Neural cell (in vitro differentiated cells): ENCODE data around the gene PSG6. TPM values are rescaled to one million over a fixed set of nuclear protein-coding genes. Genes with fewer than 3 reads are reported as not detected.
"Not testable (repeated sequence)": the region's sequence is repeated elsewhere in the genome, so short reads cannot be mapped to it uniquely, and the experiment has no call there.

Source experiments
- H2AFZ ChIP-seq: fragments of 200-600, 300-800 bp; sonication (generic), shearing (Covaris generic); 2 replicates; pipeline ENCODE4 v1.6.0; 2014; ENCODE audit warnings: low read depth, mild to moderate bottlenecking, antibody characterized with exemption, low read length, moderate library complexity
- H3F3A ChIP-seq: fragments of 200-600 bp; shearing (Covaris generic); 2 replicates; pipeline ENCODE4 v1.6.1; 2016; ENCODE audit warnings: mild to moderate bottlenecking, moderate library complexity, mixed read lengths, antibody characterized with exemption, low read length; ENCODE audit not compliant: insufficient read depth, poor library complexity, severe bottlenecking
- H3K27ac ChIP-seq: fragments of 200-600, 300-800 bp; sonication (generic), shearing (Covaris generic); 2 replicates; pipeline ENCODE4 v1.5.1; 2014; ENCODE audit warnings: mild to moderate bottlenecking, low read length, moderate library complexity
- H3K27me3 ChIP-seq: fragments of 300-800, 200-600 bp; sonication (generic), shearing (Covaris generic); 2 replicates; pipeline ENCODE4 v1.6.0; 2014; ENCODE audit warnings: mild to moderate bottlenecking, low read depth, low read length, moderate library complexity; ENCODE audit not compliant: insufficient read depth
- H3K36me3 ChIP-seq: fragments of 300-800, 200-600 bp; sonication (generic), shearing (Covaris generic); 2 replicates; pipeline ENCODE4 v1.5.1; 2014; ENCODE audit warnings: mild to moderate bottlenecking, antibody characterized with exemption, low read length, moderate library complexity; ENCODE audit not compliant: insufficient read depth
- H3K4me2 ChIP-seq: fragments of 300-800, 200-600 bp; sonication (generic), shearing (Covaris generic); 2 replicates; pipeline ENCODE4 v1.6.0; 2014; ENCODE audit warnings: mild to moderate bottlenecking, low read length
- H3K4me3 ChIP-seq: fragments of 300-800, 200-600 bp; sonication (generic), shearing (Covaris generic); 2 replicates; pipeline ENCODE4 v1.5.1; 2014; ENCODE audit warnings: mild to moderate bottlenecking, low read length, moderate library complexity
- H3K79me2 ChIP-seq: fragments of 200-600 bp; shearing (Covaris generic); replicated peaks from 2 replicates; pipeline ENCODE4 v1.6.0; 2014; ENCODE audit warnings: mild to moderate bottlenecking, low read length, moderate library complexity; ENCODE audit not compliant: insufficient read depth
- H3K9ac ChIP-seq: fragments of 300-800, 200-600 bp; sonication (generic), shearing (Covaris generic); 2 replicates; pipeline ENCODE4 v1.6.1; 2016; ENCODE audit warnings: mild to moderate bottlenecking, low read length, mixed read lengths
- H3K9me2 ChIP-seq: fragments of 200-600 bp; shearing (Covaris generic); 2 replicates; pipeline ENCODE4 v1.6.1; 2016; ENCODE audit warnings: mild to moderate bottlenecking, low read length, mixed read lengths; ENCODE audit not compliant: insufficient read depth
- H3K9me3 ChIP-seq: fragments of 200-600, 300-800 bp; sonication (generic), shearing (Covaris generic); 2 replicates; pipeline ENCODE4 v1.6.1; 2016; ENCODE audit warnings: mild to moderate bottlenecking, mixed run types, low read length, moderate library complexity, mixed read lengths
- H4K20me1 ChIP-seq: fragments of 200-600 bp; shearing (Covaris generic); 2 replicates; pipeline ENCODE4 v1.6.1; 2016; ENCODE audit warnings: mild to moderate bottlenecking, mixed run types; ENCODE audit not compliant: insufficient read depth
- EP300 ChIP-seq: fragments of 450-650 bp; conservative IDR thresholded peaks from 2 replicates; pipeline ENCODE4 v1.6.1; 2014; ENCODE audit warnings: antibody characterized with exemption, mild to moderate bottlenecking, moderate library complexity; ENCODE audit not compliant: poor library complexity, severe bottlenecking
- EZH2 ChIP-seq: fragments of 200-600, 300-800 bp; shearing (Covaris generic), sonication (generic); IDR thresholded peaks from 2 replicates; pipeline ENCODE4 v1.6.1; 2014; ENCODE audit warnings: antibody characterized with exemption, low read length, borderline replicate concordance, mild to moderate bottlenecking; ENCODE audit not compliant: insufficient read depth, poor library complexity, severe bottlenecking
- MXI1 ChIP-seq: fragments of 450-650 bp; conservative IDR thresholded peaks from 2 replicates; pipeline ENCODE4 v1.6.1; 2014; ENCODE audit warnings: antibody characterized with exemption, mild to moderate bottlenecking; ENCODE audit not compliant: poor library complexity, severe bottlenecking
- POLR2AphosphoS5 ChIP-seq: IDR thresholded peaks from 2 replicates; pipeline ENCODE4 v1.6.1; 2012
- RAD21 ChIP-seq: fragments of 450-650 bp; conservative IDR thresholded peaks from 2 replicates; pipeline ENCODE4 v1.6.1; 2014; ENCODE audit warnings: antibody characterized with exemption, mild to moderate bottlenecking, moderate library complexity
- SMC3 ChIP-seq: fragments of 450-650 bp; conservative IDR thresholded peaks from 2 replicates; pipeline ENCODE4 v1.6.1; 2014; ENCODE audit warnings: antibody characterized with exemption, mild to moderate bottlenecking, moderate library complexity; ENCODE audit not compliant: poor library complexity
- TAF1 ChIP-seq: IDR thresholded peaks from 2 replicates; pipeline ENCODE4 v1.6.1; 2012; ENCODE audit warnings: low read depth
- polyA plus RNA-seq: library from polyadenylated mRNA; depleted of rRNA; stranded (reverse); fragments of >200 nt; gene quantifications from 2 replicates; pipeline ENCODE4 v1.2.3, GENCODE V29; 2014
- TF ChIP-seq, protein P1 (sequence below): IDR thresholded peaks from 2 replicates; pipeline ENCODE4 v1.6.1; 2012; ENCODE audit warnings: borderline replicate concordance
- TF ChIP-seq, protein P2 (sequence below): fragments of 450-650 bp; IDR thresholded peaks from 2 replicates; pipeline ENCODE4 v1.5.1; 2014; ENCODE audit warnings: antibody characterized with exemption, mild to moderate bottlenecking, moderate library complexity; ENCODE audit not compliant: poor library complexity, severe bottlenecking

The PSG6 gene
- polyA plus RNA-seq, 1 donor from 2014 or later: not detected

DNA sequence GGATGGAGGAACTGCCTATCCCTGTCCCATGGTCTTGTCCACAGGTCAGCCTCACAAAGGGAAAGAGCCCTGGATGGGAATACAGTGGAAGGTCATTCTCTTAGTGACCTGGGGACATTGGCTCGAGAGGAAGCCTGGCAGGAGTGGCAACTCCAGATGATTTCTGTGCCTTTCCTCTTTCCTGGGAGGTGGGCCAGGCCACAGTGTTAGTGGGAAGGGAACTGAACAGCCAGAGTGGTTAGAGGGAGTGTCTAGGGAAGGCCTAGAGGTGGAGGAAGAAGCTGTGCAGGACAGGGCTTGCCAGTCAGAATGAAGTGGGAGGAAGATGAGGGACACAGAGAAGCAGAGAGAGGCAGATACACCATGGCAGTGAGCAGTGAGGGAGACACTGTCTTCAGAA lies 41.8 kb downstream of the PSG6 start:
- H3K36me3 ChIP-seq, H2AFZ ChIP-seq, H3F3A ChIP-seq, H3K4me3 ChIP-seq, H3K9me3 ChIP-seq, H3K4me2 ChIP-seq, H4K20me1 ChIP-seq, H3K9ac ChIP-seq, H3K9me2 ChIP-seq, H3K27ac ChIP-seq, H3K27me3 ChIP-seq, H3K79me2 ChIP-seq: not testable (repeated sequence)

DNA sequence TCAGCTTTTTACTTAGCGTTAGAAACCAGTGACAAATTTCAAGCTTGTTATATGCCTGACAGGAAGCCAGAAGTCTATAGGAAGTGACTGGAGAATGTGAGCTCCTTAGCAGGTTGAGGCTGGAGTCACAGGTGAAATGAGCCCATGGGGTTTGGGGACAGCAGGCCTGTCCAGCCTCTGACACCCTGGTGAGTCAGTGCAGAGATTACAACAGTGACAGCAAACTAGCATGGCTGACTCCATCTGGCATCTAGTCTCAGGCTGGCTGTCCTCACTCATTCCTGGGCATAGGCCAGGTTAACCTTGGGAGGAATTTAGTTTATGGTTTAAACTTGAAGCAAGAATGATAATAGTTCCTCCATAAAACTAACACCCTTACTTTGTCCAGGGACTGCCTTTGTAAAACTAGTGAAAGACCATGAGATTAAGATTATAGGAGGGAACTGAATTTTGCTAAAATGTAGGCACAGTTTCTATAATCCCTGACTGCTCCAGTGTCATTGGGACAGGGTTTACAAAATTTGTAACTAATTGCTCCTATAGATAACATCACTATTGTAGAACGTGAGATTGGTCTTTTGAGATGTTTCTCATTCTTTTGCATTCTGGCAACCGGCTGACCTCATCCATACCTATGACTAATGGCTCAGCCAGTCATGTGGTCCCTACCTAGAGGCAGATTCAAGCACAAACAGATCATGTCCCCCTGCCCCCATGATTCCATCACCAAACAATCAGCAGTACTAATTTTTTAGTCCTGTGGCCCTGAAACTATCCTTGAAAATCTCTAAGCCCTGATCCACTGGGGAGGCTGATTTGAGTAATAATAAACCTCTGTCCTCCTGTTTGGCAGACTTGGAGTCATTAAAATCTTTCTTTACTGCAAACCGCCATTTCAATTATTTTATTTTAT lies 42.5 kb downstream of the PSG6 start:
- H3K9me2 ChIP-seq, H3K79me2 ChIP-seq, H3K27ac ChIP-seq, H3K4me3 ChIP-seq, H3K4me2 ChIP-seq, H3K9ac ChIP-seq, H3K36me3 ChIP-seq, H3F3A ChIP-seq, H4K20me1 ChIP-seq, H3K27me3 ChIP-seq, H3K9me3 ChIP-seq, H2AFZ ChIP-seq: not testable (repeated sequence)

DNA sequence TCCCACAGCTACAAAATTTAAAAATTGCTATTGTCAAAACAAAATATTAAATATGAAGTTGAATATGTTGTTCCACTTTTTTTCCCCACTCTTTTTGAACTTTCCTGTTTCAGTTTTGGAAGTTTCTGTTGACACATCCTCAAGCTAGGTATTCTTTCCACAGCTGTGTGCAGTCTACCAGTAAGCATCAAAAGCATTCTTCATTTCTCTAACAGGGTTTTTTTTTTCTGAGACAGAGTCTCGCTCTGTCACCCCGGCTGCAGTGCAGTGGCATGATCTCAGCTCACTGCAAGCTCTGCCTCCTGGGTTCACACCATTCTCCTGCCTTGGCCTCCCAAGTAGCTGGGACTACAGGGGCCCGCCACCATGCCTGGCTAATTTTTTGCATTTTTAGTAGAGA lies 43.6 kb downstream of the PSG6 start:
- H2AFZ ChIP-seq, H3K27ac ChIP-seq, H3K4me2 ChIP-seq, H3K4me3 ChIP-seq, H3F3A ChIP-seq, H3K27me3 ChIP-seq, H3K36me3 ChIP-seq, H3K9me3 ChIP-seq, H3K79me2 ChIP-seq, H4K20me1 ChIP-seq, H3K9ac ChIP-seq, H3K9me2 ChIP-seq: not testable (repeated sequence)

DNA sequence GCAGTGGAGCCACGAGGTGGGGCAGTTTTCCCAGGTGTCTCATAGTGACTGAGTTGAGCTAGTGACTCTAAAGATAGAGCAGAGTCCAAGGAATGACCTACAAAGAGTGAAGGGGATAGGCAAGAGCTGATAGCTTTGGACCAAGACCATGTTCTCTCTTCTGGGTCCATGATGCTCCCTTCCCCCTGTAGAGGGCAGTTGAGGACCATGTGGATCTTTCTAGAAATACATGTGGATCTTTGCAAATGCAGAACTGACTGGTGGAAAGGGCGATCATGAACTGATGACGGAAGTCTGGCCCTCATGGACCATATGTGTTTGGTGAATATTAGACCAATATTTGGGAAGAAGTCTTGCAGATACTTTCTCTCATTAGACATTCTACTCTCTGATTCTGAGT lies 45.1 kb downstream of the PSG6 start:
- H3K9me3 ChIP-seq: no peaks in the 10 kb centered on the region
- no peak overlapping the region for H3K4me3 ChIP-seq

DNA sequence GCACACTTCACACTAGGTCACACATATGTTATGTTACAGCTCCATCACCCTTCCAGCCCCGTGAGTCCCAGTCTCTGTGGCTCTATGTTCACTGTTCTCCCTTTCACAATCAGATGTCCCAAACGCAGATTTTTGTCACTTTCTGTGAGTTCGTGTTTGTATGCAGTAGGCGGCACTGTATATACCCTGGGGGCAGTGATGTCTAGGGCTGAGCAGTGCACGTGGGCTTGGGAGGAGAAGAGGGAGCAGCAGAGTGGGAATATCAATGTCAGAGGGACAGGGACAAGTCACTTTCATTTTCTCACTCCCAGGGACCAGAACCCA lies 60.2 kb downstream of the PSG6 start:
- H3K36me3 ChIP-seq: no peaks in the 10 kb centered on the region
- no peaks in the 10 kb centered on the region for H4K20me1 ChIP-seq
- H2AFZ ChIP-seq: no peak overlapping the region
- H3K9ac ChIP-seq: no peak overlapping the region
- no peaks in the 10 kb centered on the region for H3K27me3 ChIP-seq
- no peaks in the 10 kb centered on the region for H3F3A ChIP-seq
- no peak overlapping the region for H3K4me2 ChIP-seq
- TF ChIP-seq, protein P1, sequence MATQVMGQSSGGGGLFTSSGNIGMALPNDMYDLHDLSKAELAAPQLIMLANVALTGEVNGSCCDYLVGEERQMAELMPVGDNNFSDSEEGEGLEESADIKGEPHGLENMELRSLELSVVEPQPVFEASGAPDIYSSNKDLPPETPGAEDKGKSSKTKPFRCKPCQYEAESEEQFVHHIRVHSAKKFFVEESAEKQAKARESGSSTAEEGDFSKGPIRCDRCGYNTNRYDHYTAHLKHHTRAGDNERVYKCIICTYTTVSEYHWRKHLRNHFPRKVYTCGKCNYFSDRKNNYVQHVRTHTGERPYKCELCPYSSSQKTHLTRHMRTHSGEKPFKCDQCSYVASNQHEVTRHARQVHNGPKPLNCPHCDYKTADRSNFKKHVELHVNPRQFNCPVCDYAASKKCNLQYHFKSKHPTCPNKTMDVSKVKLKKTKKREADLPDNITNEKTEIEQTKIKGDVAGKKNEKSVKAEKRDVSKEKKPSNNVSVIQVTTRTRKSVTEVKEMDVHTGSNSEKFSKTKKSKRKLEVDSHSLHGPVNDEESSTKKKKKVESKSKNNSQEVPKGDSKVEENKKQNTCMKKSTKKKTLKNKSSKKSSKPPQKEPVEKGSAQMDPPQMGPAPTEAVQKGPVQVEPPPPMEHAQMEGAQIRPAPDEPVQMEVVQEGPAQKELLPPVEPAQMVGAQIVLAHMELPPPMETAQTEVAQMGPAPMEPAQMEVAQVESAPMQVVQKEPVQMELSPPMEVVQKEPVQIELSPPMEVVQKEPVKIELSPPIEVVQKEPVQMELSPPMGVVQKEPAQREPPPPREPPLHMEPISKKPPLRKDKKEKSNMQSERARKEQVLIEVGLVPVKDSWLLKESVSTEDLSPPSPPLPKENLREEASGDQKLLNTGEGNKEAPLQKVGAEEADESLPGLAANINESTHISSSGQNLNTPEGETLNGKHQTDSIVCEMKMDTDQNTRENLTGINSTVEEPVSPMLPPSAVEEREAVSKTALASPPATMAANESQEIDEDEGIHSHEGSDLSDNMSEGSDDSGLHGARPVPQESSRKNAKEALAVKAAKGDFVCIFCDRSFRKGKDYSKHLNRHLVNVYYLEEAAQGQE: no peak
- no peak for TF ChIP-seq EP300
- TF ChIP-seq EZH2: no peak
- TF ChIP-seq RAD21: no peak
- TF ChIP-seq, protein P2, sequence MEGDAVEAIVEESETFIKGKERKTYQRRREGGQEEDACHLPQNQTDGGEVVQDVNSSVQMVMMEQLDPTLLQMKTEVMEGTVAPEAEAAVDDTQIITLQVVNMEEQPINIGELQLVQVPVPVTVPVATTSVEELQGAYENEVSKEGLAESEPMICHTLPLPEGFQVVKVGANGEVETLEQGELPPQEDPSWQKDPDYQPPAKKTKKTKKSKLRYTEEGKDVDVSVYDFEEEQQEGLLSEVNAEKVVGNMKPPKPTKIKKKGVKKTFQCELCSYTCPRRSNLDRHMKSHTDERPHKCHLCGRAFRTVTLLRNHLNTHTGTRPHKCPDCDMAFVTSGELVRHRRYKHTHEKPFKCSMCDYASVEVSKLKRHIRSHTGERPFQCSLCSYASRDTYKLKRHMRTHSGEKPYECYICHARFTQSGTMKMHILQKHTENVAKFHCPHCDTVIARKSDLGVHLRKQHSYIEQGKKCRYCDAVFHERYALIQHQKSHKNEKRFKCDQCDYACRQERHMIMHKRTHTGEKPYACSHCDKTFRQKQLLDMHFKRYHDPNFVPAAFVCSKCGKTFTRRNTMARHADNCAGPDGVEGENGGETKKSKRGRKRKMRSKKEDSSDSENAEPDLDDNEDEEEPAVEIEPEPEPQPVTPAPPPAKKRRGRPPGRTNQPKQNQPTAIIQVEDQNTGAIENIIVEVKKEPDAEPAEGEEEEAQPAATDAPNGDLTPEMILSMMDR: no peak
- no peak for TF ChIP-seq SMC3
- no peak for TF ChIP-seq MXI1
- TF ChIP-seq TAF1: no peak
- no peak for TF ChIP-seq POLR2AphosphoS5
- H3K4me3 ChIP-seq: no peak overlapping the region
- H3K79me2 ChIP-seq: no peaks in the 10 kb centered on the region
- H3K9me2 ChIP-seq: no peaks in the 10 kb centered on the region
- no peak overlapping the region for H3K27ac ChIP-seq
- no peaks in the 10 kb centered on the region for H3K9me3 ChIP-seq

More for the DNA sequence above, 45.1 kb downstream of the PSG6 start:
- Histone ChIP-seq H3F3A (no peaks in the 10 kb centered on the region), H3K4me2 (no peak overlapping the region), H3K9me2 (no peaks in the 10 kb centered on the region), H3K79me2 (no peaks in the 10 kb centered on the region), H3K27me3 (no peaks in the 10 kb centered on the region), H3K9ac (no peak overlapping the region), H3K36me3 (no peaks in the 10 kb centered on the region), H4K20me1 (no peaks in the 10 kb centered on the region), H2AFZ (no peak overlapping the region), H3K27ac (no peak overlapping the region)
- TF ChIP-seq MXI1: no peak
